GM19238 (cell line): ENCODE data around the gene MAD1L1.
"Not testable (repeated sequence)": the region's sequence is repeated elsewhere in the genome, so short reads cannot be mapped to it uniquely, and the experiment has no call there.

ENCODE experiments used
- DNase-seq: peaks from one replicate; pipeline ENCODE4 v3.0.0; 2011; ENCODE audit warnings: low spot score; ENCODE audit not compliant: insufficient read length

The MAD1L1 gene

DNA sequence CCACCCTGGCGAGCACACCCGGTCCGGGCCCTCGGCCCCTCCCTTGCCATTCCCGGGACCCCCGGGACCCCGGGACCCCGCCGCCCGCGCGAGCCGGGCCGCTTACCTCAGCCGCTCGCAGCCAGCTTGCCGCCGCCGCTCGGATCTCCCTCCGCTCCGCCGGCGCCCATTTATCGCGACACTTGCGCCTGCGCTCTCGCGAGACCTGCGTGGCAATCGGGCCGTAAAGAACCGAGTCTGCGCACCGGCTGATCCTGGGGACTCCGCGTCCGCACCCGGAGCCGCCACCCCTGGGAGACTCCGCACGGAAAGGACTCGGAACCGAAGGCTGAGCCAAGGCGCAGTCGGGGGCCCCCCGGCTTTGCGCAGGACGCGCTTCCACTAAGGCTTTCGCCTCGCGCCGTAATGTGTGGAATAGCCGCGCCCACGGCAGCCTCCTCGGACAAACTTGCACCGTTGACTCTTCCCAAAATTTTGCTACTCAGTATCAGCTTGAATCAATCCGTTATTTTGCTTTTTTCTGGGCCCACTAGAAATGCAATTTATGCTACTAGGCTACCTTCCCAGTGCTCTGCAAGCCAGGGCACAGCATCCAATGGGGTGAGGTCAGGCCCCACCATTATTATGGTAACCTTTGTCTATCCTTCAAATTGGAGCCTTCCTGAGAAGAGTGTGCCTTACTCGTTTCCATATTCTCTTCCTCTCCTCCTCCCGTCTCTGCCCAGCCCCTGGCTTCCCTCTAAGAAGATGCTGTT, at the start of gene MAD1L1:
MAD1L1 (minus strand) TSS at position 180 of the 755 bp plus-strand sequence. CDS start 2,812 bp downstream, outside the sequence.
- peak; percentile 93 for DNase-seq

DNA sequence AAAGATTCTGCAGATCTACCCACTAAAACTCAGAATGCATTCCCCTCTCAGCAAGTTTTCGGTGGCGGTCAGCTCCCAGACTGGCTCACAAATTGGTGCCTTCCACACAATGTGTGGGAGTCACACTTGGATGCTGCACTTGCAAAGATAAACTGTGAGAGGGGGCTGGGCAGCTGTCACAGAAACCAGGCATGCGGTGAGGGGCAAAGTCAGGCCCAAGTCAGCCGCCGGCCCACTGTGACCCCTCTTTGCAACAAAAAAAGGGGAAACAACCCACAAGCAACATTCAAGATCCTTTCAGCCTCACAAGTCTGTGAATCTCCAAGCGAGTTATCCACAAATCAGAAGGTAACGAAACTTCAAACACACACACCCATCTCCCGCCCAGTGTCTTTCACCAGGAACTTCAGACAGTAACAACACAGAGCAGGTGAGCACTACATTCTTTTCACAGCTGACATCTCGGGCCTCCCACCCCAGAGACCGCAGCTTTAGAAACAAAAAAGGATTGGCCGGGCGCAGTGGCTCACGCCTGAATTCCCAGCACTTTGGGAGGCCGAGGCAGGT, 49.5 kb upstream of the MAD1L1 start:
- no peak for DNase-seq

DNA sequence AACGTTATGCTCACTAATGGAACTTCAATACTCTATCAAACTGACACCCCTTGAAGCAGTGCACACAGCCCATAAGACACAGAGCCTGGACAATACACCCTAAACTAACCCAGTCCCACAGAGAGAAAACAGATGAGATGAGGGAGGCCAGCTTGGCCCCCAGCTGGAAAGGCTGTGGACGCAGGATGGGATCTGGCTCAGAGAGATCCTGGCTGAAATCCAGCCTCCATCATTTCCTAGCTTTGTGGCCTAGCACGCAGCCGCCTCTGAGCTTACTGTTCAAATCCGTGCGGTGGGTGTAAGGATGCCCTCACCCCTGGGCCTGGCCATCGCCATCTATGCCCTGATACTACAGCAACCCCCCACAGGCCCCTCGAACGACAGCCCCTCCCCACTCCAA, 48.8 kb upstream of the MAD1L1 start:
- DNase-seq = no peak

DNA sequence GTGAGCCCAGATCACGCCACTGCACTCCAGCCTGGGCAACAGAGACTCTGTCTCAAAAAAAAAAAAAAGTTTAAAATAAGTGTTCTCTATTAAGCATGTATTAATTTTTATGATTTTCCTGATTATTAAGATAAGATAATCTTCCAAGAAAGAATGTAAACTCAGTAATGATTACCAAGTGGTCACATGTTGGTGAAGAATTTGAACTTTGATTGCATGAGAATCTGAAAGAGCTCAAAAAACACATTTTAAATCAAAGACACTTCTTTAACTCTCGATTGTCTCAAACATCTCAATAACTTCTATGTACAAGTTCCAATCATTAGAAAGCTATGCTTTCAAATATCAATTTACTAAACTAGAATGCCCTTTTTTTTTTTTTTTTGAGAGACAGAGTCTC, 47.7 kb upstream of the MAD1L1 start:
- no peak for DNase-seq

DNA sequence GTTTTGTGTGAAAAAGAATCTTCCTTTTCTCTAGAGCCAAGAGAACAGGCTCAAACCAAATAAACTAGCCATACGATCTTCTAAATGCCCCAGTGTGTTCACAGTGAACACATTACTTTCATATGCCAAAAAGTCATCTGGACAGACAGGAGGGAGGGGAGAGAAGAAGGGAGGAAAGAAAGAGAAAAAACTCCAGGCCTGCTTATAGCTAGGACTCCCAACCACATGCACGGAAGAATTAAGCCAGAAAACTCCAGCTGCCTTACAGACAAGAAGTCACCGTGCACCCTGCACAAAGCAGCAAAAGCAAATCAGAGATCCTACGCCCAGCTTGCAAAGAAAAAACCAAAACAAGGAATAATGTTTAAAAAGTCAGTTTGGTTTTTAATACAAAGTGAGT, 47.2 kb upstream of the MAD1L1 start:
- DNase-seq = no peak

DNA sequence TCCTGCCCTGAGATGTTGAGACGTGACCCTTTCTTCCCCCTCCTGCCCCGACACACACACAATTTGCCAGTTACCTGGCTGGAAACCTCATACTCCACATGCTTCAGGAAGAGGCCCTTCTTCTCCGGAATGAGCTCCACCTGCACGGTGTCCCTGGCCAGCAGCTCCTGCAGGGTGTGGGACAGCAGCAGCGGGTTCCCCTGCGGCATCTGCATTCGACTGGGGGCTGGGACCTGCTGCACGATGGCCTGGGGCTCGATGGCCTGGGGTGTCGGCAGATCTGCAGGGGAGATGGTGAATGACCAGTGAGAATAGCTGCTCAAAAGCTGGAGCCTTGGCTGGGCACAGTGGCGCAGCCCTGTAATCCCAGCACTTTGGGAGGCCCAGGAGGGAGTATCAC, 45.3 kb upstream of the MAD1L1 start:
- no peak for DNase-seq

DNA sequence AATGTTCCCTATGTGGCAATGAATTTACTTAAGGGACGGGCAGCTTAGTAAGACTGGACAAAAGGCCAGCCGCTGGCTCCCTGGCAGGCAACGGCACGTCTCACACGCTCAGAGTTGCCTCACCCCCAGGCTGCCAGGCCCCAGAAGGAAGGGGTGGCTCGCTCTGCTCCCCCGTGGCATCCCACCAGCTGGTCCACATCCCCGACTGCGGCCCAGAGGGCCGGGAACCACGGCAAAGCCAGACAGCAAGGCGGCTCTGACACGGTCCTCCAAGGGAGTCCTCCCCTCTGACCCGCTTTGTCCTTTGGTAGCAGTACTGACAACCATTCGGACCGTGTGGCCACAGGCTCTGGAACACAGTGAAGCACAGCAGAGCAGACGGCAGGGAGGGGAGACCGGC, 43.4 kb upstream of the MAD1L1 start:
- DNase-seq = no peak

DNA sequence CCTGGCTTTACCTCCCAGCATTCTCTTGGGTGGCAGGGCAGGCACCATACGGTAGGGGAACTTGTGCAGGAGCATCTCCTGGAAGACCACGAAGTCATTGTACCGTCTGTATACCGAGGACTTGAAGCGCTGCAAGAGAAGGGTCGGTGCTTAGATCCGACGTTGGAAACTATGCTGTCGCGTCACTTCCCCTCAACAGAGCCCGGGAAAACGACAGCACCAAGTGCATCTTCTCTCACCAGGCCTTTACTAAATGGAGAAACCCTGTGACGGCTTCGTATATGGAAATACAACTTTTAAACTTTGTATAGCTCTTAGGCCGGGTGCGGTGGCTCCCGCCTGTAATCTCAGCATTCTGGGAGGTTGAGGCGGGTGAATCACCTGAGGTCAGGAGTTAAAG, 42.4 kb upstream of the MAD1L1 start:
- DNase-seq = no peak

DNA sequence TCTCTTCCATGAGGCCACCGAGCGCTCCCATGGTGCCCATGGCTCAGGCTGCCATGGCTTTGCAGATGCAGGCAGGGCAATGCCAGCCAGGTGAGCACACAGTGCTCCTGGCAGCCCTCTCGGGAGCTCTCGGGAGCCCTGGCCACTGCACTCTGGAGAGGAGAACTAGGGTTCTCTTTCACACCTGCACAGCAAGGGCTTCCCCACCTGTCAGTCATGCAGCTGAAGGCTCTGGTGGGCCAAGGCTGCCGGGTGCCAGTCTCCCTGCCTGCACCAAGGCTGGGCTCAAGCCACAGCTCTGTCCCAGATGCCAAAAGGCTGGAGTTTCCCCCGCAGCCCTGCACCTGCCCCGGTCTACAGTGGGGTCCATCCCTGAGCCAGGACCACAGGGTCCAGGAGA, 41.9 kb upstream of the MAD1L1 start:
- no peak for DNase-seq

DNA sequence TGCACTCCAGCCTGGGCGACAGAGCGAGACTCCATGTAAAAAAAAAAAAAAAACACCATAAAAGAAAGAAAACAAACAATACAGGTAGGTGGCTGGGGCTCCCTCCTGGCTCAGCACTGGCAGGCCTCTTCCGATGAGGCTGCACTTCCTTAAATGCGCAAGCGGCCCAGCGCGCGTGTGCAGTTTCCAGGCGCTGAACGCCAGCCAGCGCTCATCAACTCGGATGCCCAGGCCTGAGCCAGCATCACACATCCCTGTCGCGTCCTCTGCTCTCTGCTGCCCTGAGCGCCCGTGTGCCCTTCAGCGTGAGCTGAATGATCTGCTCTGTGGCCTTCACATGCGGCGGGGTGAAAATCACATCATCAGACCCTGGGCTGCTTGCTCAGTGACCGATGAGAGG, 41.1 kb upstream of the MAD1L1 start:
- no peak for DNase-seq

DNA sequence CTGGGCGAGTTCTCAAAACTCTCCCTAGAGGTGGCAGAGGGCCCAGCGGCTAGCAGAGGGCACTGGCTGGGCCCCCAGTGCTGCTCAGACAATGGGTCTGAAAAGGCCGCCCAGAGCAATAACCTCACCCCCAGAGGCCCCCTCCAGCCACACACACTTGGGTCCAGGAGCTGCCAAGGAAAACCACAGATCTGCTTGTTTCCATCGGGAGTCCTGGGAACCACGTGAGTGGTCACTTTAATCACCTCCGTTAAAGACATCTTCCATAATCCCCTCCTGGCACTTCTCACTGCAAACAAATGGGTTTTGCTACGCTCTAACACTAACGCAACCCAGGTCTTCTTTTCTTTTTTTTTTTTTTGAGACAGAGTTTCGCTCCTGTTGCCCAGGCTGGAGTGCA, 39.3 kb upstream of the MAD1L1 start:
- DNase-seq = no peak

DNA sequence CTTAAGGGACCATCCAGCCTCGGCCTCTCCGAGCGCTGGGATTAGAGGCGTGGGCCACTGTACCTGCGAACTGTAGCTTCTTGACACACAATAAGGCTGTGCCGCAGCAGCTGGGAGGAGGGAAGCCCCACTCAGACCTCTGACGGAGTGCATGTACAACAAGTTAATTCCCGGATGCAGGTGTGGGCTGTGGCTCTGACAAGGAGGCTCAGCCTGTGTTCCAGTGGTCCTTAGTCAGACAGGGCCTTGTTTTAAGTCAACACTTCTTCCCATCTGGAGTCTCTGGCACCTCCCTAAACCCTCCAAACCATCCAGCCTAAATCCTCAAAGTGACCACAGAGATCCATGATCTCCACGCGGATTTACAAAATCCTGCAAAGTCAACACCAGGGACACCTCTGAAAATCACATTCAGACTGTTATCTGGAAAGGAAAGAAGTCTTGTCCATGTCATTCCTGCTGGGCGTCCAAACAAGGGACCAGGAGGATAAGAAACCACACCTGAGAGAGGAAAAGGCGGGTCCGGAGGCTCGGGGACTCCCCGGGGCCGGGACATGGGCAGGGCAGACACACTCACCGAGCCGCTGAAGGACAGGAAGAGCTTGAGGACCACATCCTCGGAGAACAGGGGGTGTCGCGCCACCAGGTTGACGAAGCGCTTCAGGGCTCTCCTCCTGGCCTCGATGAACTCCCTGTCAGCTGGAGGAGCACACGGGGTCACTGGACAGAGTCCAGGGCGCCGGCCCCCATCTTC, 38.7 kb upstream of the MAD1L1 start:
- DNase-seq = no peak

DNA sequence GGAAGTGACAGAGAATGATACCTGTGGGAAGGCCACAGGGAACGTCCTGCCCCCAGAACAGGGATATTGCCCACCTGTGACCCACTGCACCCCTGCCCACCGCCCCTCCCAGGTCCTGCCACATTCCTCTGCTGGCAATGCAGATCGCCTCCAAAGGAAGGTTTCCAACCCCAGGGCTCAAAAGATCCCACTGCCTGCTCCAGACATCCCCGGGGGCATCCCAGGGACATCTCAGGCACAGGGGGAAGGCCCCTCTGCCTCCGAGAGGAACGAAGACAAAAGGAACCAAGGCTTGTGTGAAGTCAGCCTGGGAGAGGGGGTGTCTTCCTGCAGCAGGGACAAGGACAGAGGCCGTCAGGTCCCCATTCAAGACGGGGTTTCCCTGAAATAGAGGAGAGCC, 37.8 kb upstream of the MAD1L1 start:
- DNase-seq = no peak

DNA sequence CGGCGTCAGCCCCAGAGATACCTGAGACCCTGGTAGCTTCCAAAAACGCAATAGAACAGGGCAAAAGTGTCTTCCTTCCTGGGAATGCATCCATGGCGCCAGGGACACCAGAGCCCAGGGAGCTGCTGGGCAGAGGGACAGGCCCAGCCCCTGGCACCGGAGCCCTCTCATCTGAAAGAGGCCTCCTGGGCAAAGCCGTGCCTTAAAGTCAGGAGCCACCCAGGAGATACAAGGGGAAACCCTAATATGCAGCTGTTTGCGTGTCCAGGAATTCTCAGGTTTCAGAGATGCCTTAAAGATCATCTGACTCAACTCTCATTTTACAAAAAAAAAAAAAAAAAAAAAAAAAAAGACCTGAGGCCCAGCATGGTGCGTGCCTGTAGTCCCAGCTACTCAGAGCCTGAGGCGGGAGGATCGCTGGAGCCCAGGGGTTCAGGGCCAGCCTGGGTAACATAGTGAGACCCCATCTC, 37.3 kb upstream of the MAD1L1 start:
- no peak for DNase-seq

DNA sequence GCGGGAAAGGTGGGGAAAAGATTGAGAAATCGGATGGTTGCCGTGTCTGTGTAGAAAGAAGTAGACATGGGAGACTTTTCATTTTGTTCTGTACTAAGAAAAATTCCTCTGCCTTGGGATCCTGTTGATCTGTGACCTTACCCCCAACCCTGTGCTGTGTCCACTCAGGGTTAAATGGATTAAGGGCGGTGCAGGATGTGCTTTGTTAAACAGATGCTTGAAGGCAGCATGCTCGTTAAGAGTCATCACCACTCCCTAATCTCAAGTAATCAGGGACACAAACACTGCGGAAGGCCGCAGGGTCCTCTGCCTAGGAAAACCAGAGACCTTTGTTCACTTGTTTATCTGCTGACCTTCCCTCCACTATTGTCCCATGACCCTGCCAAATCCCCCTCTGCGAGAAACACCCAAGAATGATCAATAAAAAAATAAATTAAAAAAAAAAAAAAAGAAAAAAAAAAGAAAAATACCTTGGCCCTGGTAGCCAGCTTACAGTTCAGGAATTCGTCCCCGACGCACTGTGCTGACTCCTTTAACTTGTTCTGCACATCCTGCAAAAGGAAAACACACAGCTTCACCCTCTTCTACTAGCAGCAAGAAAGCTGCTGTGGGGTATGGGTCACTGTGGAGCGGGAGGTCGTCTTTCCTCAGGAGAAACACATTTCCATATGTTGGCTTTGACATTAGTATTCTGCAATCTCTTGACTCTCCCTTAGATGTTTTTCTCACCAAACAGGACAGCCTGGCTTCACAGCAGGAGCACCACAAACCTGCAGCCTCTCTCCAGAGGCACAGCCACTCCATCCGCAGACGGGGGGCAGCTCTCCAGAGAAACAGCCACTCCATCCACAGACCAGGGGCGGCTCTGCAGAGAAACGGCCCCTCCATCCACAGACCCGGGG, 36.6 kb upstream of the MAD1L1 start:
- DNase-seq = not testable (repeated sequence)

DNA sequence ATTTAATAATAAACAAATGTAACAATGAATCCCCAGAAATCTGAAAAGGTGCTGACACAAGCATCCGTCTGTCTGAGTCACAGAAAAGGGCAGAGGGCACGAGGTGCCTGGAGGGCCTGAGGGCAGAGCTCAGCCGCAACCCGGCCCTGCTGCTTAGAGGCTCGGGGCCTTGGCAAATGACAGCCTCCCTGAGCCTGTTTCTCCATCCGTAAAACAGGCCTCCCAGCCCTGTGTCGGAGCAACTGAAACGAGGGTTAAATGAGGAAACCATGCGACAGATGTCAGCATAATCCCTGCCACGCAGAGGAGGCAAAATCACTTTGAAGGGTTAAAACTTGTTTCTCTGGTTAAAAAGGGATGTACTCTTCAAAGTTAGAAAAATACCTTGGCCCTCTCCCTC, 34.2 kb upstream of the MAD1L1 start:
- DNase-seq = no peak

DNA sequence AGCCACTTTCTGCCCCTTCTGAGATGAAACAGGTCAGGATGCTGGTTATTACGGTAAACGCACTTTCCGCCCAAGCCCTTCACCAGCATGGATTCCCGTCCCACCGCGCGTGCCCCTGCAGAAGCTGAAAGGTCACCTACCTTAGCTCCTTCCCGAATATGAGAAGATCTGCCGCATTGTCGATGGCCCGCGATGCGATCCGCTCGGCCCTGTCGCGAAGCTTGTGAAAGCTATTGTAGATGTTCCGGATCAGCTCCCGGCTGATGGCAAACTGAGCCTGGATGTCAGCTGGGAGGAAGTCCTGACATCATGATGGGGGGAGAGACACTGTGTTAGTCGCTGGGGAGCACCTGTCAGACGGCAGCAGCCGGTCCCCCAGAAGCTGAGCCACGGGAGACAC, 31.4 kb upstream of the MAD1L1 start:
- DNase-seq = no peak

DNA sequence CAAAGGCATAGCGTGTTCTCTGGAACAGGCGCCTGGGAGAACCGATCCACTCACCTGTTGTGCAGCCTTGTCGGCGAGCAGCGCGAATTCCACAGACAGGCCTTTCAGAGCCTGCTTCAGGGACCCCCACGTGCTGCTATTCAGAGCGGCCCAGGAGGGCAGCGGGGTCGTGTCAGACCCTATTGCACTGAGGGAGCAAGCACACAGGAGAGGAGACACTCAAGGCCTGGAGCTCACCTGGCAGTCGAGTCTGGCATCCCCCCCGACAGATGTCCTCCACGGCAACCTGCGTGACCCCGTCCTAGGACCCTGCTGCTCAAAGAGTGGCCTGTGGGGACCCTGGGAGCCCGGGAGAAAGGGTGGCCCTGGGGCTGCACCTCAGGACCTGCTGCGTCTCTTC, 30.4 kb upstream of the MAD1L1 start:
- no peak for DNase-seq

DNA sequence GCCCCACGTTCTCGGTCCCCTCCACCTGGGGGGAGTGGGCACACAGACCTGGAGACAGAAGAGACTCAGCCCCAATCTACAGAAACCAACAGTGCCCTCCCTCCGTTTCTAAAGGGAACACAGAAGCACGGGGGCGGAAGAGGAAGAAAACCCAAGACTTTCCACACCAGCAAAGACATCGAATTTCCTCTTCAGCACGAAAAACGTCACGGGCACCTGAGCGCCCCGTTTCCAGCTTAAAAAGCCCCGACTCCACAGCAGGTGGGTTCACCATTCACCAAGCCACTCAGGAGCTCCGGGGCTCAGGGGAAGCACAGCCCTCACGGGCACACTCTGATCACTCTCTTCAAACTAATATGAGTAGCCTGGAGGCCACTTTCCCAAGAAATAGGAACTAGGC, 28.9 kb upstream of the MAD1L1 start:
- DNase-seq = peak; percentile 49

DNA sequence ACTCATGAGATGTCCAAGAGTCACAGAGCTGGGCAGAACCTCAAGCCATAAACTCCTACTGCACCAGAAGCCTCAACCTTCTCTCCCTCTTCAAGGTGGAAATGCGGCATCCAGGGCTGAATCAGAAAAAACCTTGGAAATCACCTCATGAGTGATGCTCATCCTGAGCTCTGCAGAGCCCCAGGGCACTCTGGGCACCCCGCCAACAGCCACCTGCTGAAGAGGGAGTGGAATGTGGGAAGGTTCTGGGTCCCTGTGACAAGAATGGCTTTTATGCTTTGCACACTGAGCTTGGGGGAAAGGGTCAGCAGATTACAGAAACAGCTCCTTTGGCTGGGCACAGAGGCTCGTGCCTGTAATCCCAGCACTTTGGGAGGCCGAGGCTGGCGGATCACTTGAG, 28.1 kb upstream of the MAD1L1 start:
- no peak for DNase-seq

DNA sequence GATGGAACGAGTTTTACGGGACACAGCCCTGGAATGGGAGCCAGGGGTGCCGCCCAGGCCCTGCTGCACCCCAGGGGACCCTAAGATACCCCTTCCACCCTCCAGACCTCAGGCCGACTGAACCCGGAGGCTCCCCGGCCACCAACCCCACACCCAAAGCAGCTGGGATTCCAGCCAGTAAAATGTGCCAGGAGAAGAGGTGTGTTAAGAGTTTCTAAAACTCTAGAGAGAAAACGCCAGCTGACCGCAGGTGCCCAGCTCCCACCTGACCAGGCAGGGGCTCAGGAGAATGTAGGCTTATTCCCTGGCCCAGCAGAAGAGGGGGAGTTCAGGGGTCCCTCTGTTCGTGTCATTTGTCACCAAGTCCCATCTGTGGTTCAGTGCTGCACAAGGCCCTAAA, 26.7 kb upstream of the MAD1L1 start:
- no peak for DNase-seq
